ENCODE data around the gene RWDD4.

Gene RWDD4

GRCh38 chr4:183686461-183686860, 27.5 kb upstream of the RWDD4 start:
- no peak overlapping the region for H3K4me2 ChIP-seq (ENCODE audit: insufficient read depth, low read length)
- no peaks in the 10 kb centered on the region for H4K20me1 ChIP-seq (ENCODE audit: insufficient read depth, low read length)
- no peaks in the 10 kb centered on the region for H3K4me1 ChIP-seq (ENCODE audit: insufficient read depth, low read length)
- no peak overlapping the region for H3K9ac ChIP-seq (ENCODE audit: low read depth, low read length)
- peaks cover 62% of the 10 kb centered on the region for H3K36me3 ChIP-seq (ENCODE audit: insufficient read depth, low read length)
- DNase-seq (no peak), ATAC-seq (ENCODE audit: insufficient read depth, low read depth) (no peak)
- H3K79me2 ChIP-seq (ENCODE audit: insufficient read depth, low read length): no peaks in the 10 kb centered on the region
- no peak overlapping the region for H3K4me3 ChIP-seq (ENCODE audit: low read depth in 1 of 2, low read length in 2 of 2)
- H3K27me3 ChIP-seq (ENCODE audit: insufficient read depth, low read length, poor library complexity): no peaks in the 10 kb centered on the region
- TF ChIP-seq, protein P1, sequence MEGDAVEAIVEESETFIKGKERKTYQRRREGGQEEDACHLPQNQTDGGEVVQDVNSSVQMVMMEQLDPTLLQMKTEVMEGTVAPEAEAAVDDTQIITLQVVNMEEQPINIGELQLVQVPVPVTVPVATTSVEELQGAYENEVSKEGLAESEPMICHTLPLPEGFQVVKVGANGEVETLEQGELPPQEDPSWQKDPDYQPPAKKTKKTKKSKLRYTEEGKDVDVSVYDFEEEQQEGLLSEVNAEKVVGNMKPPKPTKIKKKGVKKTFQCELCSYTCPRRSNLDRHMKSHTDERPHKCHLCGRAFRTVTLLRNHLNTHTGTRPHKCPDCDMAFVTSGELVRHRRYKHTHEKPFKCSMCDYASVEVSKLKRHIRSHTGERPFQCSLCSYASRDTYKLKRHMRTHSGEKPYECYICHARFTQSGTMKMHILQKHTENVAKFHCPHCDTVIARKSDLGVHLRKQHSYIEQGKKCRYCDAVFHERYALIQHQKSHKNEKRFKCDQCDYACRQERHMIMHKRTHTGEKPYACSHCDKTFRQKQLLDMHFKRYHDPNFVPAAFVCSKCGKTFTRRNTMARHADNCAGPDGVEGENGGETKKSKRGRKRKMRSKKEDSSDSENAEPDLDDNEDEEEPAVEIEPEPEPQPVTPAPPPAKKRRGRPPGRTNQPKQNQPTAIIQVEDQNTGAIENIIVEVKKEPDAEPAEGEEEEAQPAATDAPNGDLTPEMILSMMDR (IDR thresholded peaks at IDR 0.05; ENCODE audit: borderline replicate concordance, extremely low read depth, low read length, poor library complexity, severe bottlenecking): no peak
- no peak for TF ChIP-seq EZH2 (IDR thresholded peaks at IDR 0.05; ENCODE audit: borderline replicate concordance, low read depth, low read length, severe bottlenecking)
- no peak overlapping the region for H3K27ac ChIP-seq (ENCODE audit: low read length)
- H2AFZ ChIP-seq (ENCODE audit: low read depth, low read length): no peak overlapping the region
- H3K9me3 ChIP-seq (ENCODE audit: insufficient read depth, low read length, severe bottlenecking): no peaks in the 10 kb centered on the region

DNA sequence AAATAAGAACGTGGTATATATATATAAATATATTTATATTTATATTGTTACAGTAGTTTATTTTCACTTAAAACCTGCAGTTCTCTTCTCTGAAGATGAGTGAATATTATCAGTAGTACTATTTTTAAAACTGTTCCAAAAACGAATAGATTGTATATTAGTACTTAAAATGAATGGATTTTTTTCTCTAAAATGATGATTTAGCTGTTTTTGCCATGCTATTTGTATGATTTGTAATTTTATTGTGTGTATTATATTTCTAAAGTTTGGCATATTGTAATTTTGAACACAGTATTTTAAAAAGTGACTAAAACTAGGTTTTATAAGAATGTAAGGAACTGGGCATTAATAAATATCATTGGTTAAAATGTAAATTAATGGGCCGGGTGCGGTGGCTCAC, 22.1 kb upstream of the RWDD4 start:
- H3K4me1 ChIP-seq (ENCODE audit: insufficient read depth, low read length): no peaks in the 10 kb centered on the region
- H3K27me3 ChIP-seq (ENCODE audit: insufficient read depth, low read length, poor library complexity): no peaks in the 10 kb centered on the region
- H3K9me3 ChIP-seq (ENCODE audit: insufficient read depth, low read length, severe bottlenecking): no peaks in the 10 kb centered on the region
- H3K27ac ChIP-seq (ENCODE audit: low read length): no peak overlapping the region
- H3K79me2 ChIP-seq (ENCODE audit: insufficient read depth, low read length): no peaks in the 10 kb centered on the region
- no peak overlapping the region for H3K4me2 ChIP-seq (ENCODE audit: insufficient read depth, low read length)
- no peaks in the 10 kb centered on the region for H4K20me1 ChIP-seq (ENCODE audit: insufficient read depth, low read length)
- H3K9ac ChIP-seq (ENCODE audit: low read depth, low read length): no peak overlapping the region
- no peak for TF ChIP-seq EZH2 (IDR thresholded peaks at IDR 0.05; ENCODE audit: borderline replicate concordance, low read depth, low read length, severe bottlenecking)
- TF ChIP-seq, protein P1 (IDR thresholded peaks at IDR 0.05; ENCODE audit: borderline replicate concordance, extremely low read depth, low read length, poor library complexity, severe bottlenecking): no peak
- ATAC-seq (ENCODE audit: insufficient read depth, low read depth) (no peak), DNase-seq (no peak)
- no peak overlapping the region for H3K4me3 ChIP-seq (ENCODE audit: low read depth in 1 of 2, low read length in 2 of 2)
- no peak overlapping the region for H2AFZ ChIP-seq (ENCODE audit: low read depth, low read length)
- peaks cover 58% of the 10 kb centered on the region for H3K36me3 ChIP-seq (ENCODE audit: insufficient read depth, low read length)

DNA sequence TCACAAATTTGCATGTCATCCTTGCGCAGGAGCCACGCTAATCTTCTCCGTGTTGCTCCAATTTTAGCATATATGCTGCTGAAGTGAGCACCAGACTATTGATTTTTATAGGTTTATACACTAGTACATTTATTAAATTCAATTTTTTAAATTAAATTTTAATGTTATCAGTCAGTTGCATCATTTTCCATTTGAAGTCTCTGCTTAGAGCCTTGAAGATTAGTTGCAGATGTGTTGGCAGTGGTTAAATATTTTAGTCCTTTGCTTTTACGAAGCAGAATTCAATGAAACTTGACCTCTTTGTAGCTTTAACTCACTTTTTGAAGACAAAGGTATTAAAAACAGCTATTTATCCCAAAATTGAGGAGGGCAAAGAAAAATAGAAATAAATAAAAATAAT, 16.6 kb upstream of the RWDD4 start:
- Histone ChIP-seq H2AFZ (ENCODE audit: low read depth, low read length) (no peak overlapping the region), H3K4me1 (ENCODE audit: insufficient read depth, low read length) (no peaks in the 10 kb centered on the region), H3K27ac (ENCODE audit: low read length) (no peak overlapping the region), H3K4me2 (ENCODE audit: insufficient read depth, low read length) (no peak overlapping the region), H3K9me3 (ENCODE audit: insufficient read depth, low read length, severe bottlenecking) (no peaks in the 10 kb centered on the region), H3K79me2 (ENCODE audit: insufficient read depth, low read length) (no peaks in the 10 kb centered on the region), H4K20me1 (ENCODE audit: insufficient read depth, low read length) (no peaks in the 10 kb centered on the region), H3K4me3 (ENCODE audit: low read depth in 1 of 2, low read length in 2 of 2) (no peak overlapping the region), H3K36me3 (ENCODE audit: insufficient read depth, low read length) (peaks cover 33% of the 10 kb centered on the region), H3K9ac (ENCODE audit: low read depth, low read length) (no peak overlapping the region), H3K27me3 (ENCODE audit: insufficient read depth, low read length, poor library complexity) (no peaks in the 10 kb centered on the region)
- ATAC-seq (ENCODE audit: insufficient read depth, low read depth): no peak
- no peak for DNase-seq
- TF ChIP-seq EZH2 (IDR thresholded peaks at IDR 0.05; ENCODE audit: borderline replicate concordance, low read depth, low read length, severe bottlenecking): no peak
- TF ChIP-seq, protein P1 (IDR thresholded peaks at IDR 0.05; ENCODE audit: borderline replicate concordance, extremely low read depth, low read length, poor library complexity, severe bottlenecking): no peak

- Histone ChIP-seq H2AFZ (ENCODE audit: low read depth, low read length) (no peak overlapping the region), H3K9ac (ENCODE audit: low read depth, low read length) (no peak overlapping the region), H3K27me3 (ENCODE audit: insufficient read depth, low read length, poor library complexity) (no peaks in the 10 kb centered on the region), H3K9me3 (ENCODE audit: insufficient read depth, low read length, severe bottlenecking) (no peaks in the 10 kb centered on the region), H3K4me1 (ENCODE audit: insufficient read depth, low read length) (no peaks in the 10 kb centered on the region), H3K79me2 (ENCODE audit: insufficient read depth, low read length) (no peaks in the 10 kb centered on the region), H3K36me3 (ENCODE audit: insufficient read depth, low read length) (peaks cover 30% of the 10 kb centered on the region), H3K27ac (ENCODE audit: low read length) (no peak overlapping the region), H4K20me1 (ENCODE audit: insufficient read depth, low read length) (no peaks in the 10 kb centered on the region), H3K4me2 (ENCODE audit: insufficient read depth, low read length) (no peak overlapping the region), H3K4me3 (ENCODE audit: low read depth in 1 of 2, low read length in 2 of 2) (no peak overlapping the region)
- DNase-seq: no peak
- peak; percentile 44; the same call in 1 of the 3 replicates for ATAC-seq (ENCODE audit: insufficient read depth, low read depth)
- TF ChIP-seq EZH2 (IDR thresholded peaks at IDR 0.05; ENCODE audit: borderline replicate concordance, low read depth, low read length, severe bottlenecking): no peak
- TF ChIP-seq, protein P1 (IDR thresholded peaks at IDR 0.05; ENCODE audit: borderline replicate concordance, extremely low read depth, low read length, poor library complexity, severe bottlenecking): no peak
Observed at GRCh38 chr4:183674153-183674552, 15.2 kb upstream of the RWDD4 start.

All from DND-41 (cell line).